ENCODE results near the gene ASIP.
"Not testable (repeated sequence)": the region's sequence is repeated elsewhere in the genome, so short reads cannot be mapped to it uniquely, and the experiment has no call there.

The ASIP gene

DNA sequence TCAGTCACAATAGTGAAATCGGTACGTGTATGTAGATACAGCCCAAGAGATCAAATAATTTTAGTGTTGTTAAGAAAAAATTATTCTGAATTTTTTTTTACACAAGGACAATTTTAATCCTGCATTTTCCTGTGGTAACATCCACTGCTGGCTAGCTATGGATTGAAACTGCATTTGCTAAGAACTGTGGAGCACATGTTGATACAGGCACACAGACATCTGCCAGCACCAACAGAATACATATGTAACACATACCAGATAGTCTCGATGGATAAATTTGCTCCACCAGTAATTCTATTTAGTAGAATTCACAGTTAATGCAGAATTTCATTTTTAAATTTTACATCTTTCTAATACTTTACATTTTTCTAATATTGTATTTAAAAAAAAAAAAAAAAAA, 2.2 kb downstream of the ASIP start:
- DNase-seq, result no peak

GRCh38 chr20:34246126-34246626, 5.0 kb downstream of the ASIP start:
- DNase-seq, result no peak

- no peak for DNase-seq
Measured at GRCh38 chr20:34249291-34249690, 8.1 kb downstream of the ASIP start.

- no peak for DNase-seq
Measured at GRCh38 chr20:34250005-34250404, 8.8 kb downstream of the ASIP start.

- no peak for DNase-seq
Measured at GRCh38 chr20:34251619-34252018, 10.4 kb downstream of the ASIP start.

- DNase-seq, result not testable (repeated sequence)
Measured at GRCh38 chr20:34252431-34253086, 11.3 kb downstream of the ASIP start.

GRCh38 chr20:34254979-34255378, 13.8 kb downstream of the ASIP start:
- no peak for DNase-seq

DNA sequence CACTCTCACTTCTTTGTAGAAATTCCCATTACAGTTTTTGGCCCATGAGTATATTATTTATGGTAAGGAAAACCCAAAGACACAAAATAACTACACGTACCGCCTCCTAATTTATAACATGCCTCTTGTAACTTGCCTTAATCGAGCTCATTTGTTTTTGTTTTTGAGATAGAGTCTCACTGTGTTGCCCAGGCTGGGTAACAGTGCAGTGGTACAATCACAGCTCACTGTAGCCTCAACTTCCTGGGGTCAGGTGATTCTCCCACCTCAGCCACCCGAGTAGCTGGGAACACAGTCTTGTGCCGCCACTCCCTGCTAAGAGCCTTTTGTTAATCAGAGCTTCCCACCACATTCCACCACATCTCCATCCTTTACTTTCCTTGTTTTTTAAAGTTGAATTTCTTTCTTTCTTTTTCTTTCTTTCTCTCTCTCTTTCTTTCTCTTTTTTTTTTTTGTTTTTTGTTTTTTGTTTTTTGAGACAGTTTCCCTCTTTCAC, 15.5 kb downstream of the ASIP start:
- no peak for DNase-seq

DNA sequence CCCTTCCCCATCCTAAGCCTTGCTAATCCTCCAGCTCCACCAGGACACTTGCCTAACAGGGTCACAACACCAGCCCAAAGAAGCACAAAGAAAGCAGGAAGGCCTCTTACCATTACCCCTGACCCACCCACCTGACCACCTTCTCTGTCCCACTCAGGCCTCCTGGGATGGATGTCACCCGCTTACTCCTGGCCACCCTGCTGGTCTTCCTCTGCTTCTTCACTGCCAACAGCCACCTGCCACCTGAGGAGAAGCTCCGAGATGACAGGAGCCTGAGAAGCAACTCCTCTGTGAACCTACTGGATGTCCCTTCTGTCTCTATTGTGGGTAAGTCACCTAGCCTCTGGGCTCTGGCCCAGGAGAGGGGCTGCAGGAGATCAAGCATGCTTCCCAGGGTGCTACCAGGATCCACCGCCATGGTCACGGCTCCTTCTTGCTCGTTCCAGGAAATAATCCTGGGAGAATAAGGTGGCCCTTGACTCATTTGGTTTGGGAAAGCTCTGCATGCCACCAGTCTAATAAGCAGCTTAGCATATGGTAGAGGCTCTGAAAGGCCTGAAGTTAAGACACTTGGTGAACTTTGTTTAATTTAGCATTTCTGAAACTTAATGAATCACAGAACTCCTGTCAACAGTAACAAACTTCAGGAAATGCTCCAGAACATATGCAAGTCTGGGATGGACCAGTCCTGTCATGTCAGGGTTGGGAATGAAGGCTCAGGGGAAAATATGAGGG, 19.2 kb downstream of the ASIP start:
- DNase-seq, result no peak

GRCh38 chr20:34262488-34263288, 21.5 kb downstream of the ASIP start:
- DNase-seq, result no peak

- DNase-seq, result not testable (repeated sequence)
Measured at GRCh38 chr20:34263468-34263867, 22.2 kb downstream of the ASIP start.

DNA sequence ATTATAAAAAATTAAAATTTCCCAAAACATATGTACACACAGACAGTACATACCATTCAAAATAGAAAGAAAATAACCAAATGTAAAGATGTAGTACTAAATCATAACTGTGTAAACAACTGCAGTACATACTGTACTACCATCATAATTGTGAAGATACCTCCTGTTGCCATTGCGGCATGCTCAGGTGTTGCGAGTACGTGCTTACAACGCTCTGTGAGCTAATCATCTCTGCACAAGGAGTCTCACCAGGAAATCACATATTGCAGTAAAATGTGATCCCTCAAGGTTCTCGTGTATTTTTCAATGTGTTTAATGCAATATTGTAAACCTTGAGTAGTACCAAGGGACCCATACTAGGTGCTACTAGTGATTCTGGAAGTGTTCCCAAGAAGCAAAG, 22.9 kb downstream of the ASIP start:
- DNase-seq, result no peak

GRCh38 chr20:34268145-34268544, 26.9 kb downstream of the ASIP start:
- DNase-seq, result no peak

- DNase-seq, result peak; percentile 79
Measured at GRCh38 chr20:34268851-34269636, 27.8 kb downstream of the ASIP start.

GRCh38 chr20:34269996-34270627, 28.9 kb downstream of the ASIP start:
- no peak for DNase-seq

DNA sequence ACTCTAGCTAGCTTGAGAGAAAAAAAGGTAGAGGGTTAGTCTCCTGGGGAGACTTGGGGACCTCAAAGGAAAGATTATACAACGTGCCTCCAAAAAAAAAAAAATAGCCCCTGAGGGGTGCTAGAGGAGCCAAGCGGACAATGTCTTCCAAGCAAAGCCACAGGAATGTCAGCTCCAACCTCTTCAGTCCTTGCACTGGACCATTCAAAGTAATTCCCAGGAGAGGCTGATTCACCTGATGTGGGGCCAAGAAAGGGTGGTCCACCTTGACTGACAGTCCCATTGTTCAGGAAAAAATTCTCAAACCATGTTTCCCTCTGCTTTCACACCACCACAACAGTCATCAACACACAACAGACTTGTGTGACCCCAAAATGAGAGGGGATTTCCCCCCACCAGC, 30.7 kb downstream of the ASIP start:
- DNase-seq, result no peak

DNA sequence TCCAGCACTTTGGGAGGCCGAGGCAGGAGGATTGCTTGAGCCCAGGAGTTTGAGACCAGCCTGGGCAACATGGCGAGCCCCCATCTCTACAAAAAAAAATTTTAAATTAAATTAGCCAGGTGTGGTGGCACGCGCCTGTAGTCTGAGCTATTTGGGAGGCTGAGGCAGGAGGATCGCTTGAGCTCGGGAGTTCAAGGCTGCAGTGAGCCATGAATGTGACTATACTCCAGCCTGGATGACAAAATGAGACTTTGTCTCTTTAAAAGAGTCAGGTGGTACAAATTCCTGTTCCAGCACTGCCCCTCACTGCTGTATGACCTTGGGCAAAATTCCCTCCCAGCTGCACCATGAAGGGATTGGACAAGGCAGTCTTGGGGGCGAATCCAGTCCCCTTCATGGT, 33.5 kb downstream of the ASIP start:
- no peak for DNase-seq

DNA sequence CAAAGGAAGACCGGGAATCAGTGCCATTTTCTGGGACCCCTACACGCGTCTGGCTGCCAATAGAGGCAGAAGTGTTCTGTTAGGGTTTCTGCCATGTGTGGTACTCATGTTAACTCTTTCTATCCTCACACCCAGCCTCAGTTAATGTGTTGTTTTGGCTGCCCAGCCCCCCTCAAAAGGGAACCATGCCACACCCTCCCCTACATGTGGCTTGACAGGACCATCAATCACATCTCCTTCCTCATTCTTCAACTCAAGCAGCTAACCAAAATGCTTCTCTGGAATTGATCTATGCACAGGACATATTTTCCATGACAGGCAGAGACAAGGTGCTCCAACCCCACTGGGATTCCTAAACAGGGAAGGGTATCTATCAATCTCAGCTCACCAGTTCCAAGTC, 40.0 kb downstream of the ASIP start:
- no peak for DNase-seq

DNA sequence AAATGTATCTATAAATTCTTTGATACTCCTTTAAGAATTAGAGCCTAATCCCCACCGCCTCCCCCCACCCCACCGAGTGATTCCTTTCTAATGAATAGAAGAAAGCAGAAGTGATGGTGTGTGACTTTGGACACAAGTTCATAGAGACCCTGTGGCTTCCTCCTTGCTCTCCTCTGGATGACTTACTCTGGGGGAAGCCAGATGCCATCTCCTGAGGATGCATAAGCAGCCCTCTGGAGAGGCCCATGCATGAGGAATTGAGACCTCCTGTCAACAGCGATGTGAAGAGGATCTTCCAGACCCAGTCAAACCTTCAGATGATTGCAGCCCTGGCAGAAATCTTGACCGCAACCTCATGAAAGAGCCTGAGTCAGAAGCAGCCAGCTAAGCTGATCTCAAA, 40.8 kb downstream of the ASIP start:
- no peak for DNase-seq

DNA sequence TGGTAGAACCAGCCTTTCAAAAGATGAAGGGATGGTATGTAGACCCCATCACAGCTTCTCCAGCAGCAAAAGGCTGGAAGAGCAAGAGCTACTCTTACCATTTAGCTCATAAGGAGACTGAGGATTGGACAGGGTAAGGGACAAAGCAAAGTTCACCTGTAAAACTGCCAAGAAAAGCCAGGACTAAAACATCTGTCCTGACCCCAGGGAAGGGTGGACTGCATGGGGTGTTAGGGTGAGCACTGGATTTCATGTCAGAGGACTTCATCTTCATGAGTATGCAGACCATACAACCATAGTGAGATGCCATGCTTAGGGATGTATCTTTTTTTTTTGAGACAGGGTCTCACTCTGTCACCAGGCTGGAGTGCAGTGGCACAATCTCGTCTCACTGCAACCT, 42.6 kb downstream of the ASIP start:
- no peak for DNase-seq

DNA sequence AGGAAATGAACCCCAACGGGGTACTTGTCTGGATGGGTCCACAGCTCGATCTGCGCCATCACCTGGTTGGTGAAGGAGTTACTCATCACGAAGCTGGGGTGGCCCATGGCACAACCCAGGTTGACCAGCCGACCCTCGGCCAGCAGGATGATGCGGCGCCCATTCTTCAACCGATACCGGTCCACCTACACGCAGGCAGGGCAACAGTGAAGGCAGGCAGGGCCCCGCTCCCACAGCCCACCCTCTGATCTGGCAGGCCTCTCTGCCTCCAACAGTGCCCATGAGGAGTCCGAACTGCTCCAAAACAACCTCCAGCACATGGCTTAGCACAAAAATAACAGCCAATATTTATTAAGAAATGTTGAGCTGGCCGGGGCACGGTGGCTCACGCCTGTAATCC, 44.2 kb downstream of the ASIP start:
- DNase-seq, result no peak

- DNase-seq, result not testable (repeated sequence)
Measured at GRCh38 chr20:34287500-34287899, 46.3 kb downstream of the ASIP start.

Measured in retina (tissue), 1 donor.